ENCODE results near the gene CRACR2A. TPM values are rescaled to one million over a fixed set of nuclear protein-coding genes. Genes with fewer than 3 reads are reported as not detected.

The CRACR2A gene
- total RNA-seq, 1 donor from 2014 or later = 3.0 TPM

DNA sequence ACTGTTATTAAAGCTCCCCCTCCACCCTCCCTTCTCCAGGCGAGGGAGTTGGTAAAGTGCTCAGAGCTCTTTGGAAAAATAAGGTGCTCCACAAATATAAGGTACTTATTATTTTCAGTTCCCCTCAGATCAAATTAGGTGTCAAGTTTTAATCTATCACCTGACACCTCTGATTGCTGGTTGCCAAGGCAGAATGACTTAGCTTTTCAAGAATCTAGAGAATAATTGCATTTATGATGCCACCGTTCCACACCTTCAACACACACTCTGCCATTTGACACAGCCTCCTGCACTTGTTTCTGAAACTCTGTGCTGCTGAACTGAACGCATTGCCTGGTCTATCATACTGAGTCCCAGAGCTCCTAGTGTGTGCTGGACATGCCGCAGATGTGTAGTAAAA is 128.6 kb downstream of the CRACR2A start:
- H3K27me3 Mint-ChIP-seq = peaks cover 32% of the 10 kb centered on the region
- no peak overlapping the region for H3K27ac Mint-ChIP-seq
- H3K4me1 Mint-ChIP-seq (ENCODE audit: low read depth) = peaks cover 4% of the 10 kb centered on the region
- no peak for DNase-seq (ENCODE audit: low spot score, unreplicated experiment)
- peaks cover 2% of the 10 kb centered on the region for H3K36me3 Mint-ChIP-seq (ENCODE audit: insufficient read depth)
- no peak overlapping the region for H3K4me3 Mint-ChIP-seq (ENCODE audit: low read depth)
- H3K9me3 Mint-ChIP-seq (ENCODE audit: low read depth) = no peaks in the 10 kb centered on the region
- TF ChIP-seq, protein P1, sequence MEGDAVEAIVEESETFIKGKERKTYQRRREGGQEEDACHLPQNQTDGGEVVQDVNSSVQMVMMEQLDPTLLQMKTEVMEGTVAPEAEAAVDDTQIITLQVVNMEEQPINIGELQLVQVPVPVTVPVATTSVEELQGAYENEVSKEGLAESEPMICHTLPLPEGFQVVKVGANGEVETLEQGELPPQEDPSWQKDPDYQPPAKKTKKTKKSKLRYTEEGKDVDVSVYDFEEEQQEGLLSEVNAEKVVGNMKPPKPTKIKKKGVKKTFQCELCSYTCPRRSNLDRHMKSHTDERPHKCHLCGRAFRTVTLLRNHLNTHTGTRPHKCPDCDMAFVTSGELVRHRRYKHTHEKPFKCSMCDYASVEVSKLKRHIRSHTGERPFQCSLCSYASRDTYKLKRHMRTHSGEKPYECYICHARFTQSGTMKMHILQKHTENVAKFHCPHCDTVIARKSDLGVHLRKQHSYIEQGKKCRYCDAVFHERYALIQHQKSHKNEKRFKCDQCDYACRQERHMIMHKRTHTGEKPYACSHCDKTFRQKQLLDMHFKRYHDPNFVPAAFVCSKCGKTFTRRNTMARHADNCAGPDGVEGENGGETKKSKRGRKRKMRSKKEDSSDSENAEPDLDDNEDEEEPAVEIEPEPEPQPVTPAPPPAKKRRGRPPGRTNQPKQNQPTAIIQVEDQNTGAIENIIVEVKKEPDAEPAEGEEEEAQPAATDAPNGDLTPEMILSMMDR (IDR thresholded peaks at IDR 0.05; ENCODE audit: unreplicated experiment) = no peak

DNA sequence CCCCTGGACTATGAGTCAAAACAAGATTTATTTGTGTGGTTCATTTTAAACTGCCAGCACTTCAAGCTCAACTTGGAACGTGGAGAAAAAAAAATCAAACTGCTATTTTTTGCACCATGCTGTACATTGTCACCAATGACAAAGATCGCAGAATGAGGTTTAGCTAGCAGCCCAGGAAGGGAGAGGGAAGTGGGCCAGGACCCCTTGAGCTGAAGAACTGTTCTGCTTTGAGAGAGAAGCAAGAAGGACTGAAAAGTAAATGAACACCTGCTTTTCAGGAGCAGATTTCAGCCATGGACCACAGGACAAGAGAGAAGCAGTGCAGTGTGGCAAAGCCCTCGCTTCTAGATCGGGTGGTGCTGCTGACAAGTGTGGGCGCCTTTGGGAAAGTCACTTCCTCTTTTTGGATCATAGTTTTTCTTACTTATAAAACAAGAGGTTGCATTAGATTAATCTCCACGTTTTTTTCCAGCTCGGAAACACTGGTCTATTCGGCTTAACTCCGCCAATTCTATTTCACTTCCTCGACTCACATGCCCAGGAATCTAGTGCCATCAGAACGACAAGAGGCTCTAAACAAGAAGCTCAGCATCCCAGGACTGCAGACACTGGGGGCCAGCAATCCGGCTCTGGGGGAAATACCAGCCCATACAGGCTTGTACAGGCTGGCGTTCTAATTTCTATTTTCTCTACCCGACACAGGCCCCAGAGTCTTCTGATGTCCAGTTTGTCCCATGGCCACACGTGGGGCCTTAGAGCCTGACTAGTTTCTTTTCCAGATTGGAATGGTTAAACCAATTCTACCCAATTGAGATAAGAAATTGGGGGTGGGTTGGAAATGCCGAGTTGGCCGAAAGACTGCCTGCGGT is 129.9 kb downstream of the CRACR2A start:
- no peaks in the 10 kb centered on the region for H3K9me3 Mint-ChIP-seq (ENCODE audit: low read depth)
- no peak overlapping the region for H3K4me3 Mint-ChIP-seq (ENCODE audit: low read depth)
- DNase-seq (ENCODE audit: low spot score, unreplicated experiment) = no peak

DNA sequence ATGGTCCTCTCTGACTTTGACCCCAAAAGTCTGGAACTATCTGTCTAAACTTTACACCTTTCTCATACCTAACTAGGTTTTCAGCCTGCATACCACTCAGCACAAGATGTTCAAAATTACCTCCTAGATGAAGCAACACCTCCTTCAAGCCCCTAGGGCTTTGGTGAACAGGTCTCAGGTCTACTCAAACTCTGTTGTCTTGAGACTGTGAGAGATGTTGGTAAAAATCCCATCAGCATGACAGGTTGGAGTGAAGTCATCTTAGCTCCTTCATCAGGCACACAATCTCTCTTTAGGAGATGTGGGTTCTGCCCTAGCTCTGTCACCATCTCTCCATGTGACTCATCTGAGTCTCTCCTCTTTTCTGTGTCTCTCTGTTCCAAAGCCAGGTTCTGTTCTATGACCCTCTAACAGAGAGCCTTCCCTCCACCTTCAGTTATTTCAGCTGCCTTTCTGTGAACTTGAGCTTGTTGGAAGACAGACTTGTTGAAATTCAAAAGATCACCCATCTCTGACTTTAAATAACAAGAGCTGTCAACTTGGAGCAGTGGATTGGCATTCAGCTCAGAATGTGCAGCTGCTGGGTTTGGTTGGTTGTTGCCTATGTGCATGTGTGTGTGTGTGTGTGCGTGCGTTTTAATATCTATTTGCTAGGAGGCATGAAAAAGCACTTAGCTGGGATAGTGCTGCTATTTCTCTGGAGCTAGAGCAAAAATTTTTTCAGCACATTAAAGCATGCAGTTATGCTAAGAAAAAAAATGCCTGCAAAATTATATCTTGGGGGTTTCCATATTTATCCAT is 130.7 kb downstream of the CRACR2A start:
- no peak for DNase-seq (ENCODE audit: low spot score, unreplicated experiment)
- Mint-ChIP-seq H3K27me3 (peaks cover 19% of the 10 kb centered on the region), H3K36me3 (ENCODE audit: insufficient read depth) (peaks cover 2% of the 10 kb centered on the region), H3K9me3 (ENCODE audit: low read depth) (no peaks in the 10 kb centered on the region), H3K4me3 (ENCODE audit: low read depth) (no peak overlapping the region), H3K4me1 (ENCODE audit: low read depth) (no peaks in the 10 kb centered on the region), H3K27ac (no peak overlapping the region)
- TF ChIP-seq, protein P1 (IDR thresholded peaks at IDR 0.05; ENCODE audit: unreplicated experiment) = no peak

More for the DNA sequence above, 129.9 kb downstream of the CRACR2A start:
- Mint-ChIP-seq H3K27me3 (peaks cover 23% of the 10 kb centered on the region), H3K4me1 (ENCODE audit: low read depth) (no peaks in the 10 kb centered on the region), H3K36me3 (ENCODE audit: insufficient read depth) (peaks cover 2% of the 10 kb centered on the region), H3K27ac (no peak overlapping the region)
- TF ChIP-seq, protein P1 (IDR thresholded peaks at IDR 0.05; ENCODE audit: unreplicated experiment) = no peak

DNA sequence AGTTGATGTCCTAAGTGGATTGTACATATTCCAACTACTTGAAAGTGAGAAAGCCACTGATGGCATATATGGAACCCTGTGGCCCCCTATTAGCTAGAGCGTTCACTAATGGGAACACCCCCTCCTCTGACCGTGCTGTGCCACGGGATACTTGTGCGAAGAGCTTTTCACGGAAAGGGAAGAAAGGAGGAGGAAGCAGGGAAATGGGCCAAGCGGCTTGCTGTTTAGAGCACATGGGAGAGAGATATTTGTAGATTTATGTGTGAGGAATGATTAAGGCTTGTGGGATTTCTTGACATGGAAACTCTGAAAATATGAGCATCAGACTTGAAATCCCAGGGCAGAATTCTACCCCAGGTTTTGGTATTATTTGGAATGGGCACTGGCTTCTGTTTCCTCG is 132.1 kb downstream of the CRACR2A start:
- Mint-ChIP-seq H3K27me3 (peaks cover 16% of the 10 kb centered on the region), H3K27ac (no peak overlapping the region), H3K9me3 (ENCODE audit: low read depth) (no peaks in the 10 kb centered on the region), H3K36me3 (ENCODE audit: insufficient read depth) (peaks cover 2% of the 10 kb centered on the region), H3K4me1 (ENCODE audit: low read depth) (no peaks in the 10 kb centered on the region), H3K4me3 (ENCODE audit: low read depth) (no peak overlapping the region)
- no peak for DNase-seq (ENCODE audit: low spot score, unreplicated experiment)
- TF ChIP-seq, protein P1 (IDR thresholded peaks at IDR 0.05; ENCODE audit: unreplicated experiment) = no peak

DNA sequence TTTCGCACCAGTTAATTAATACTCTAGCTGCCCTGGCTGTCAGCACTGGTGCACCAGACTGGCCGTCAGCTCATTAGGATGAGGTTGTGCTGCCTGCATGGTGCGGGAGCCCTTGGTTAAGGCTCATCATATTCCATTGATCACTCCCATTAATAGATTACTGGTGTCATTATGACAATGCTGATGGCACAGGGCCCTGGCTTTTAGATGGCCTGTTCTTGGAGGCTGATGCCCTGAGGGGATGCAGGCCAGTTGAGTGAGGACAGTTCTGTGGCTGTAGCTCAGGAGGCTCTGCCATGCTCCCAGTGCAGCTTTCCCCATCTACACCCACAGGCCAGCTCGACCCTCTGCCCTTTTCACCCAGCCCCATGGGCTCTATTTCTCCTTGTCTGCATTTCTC is 135.3 kb downstream of the CRACR2A start:
- Mint-ChIP-seq H3K36me3 (ENCODE audit: insufficient read depth) (no peaks in the 10 kb centered on the region), H3K27me3 (peaks cover 7% of the 10 kb centered on the region), H3K9me3 (ENCODE audit: low read depth) (no peaks in the 10 kb centered on the region), H3K27ac (no peak overlapping the region), H3K4me3 (ENCODE audit: low read depth) (no peak overlapping the region), H3K4me1 (ENCODE audit: low read depth) (no peaks in the 10 kb centered on the region)
- TF ChIP-seq, protein P1 (IDR thresholded peaks at IDR 0.05; ENCODE audit: unreplicated experiment) = no peak
- DNase-seq (ENCODE audit: low spot score, unreplicated experiment) = no peak

All from progenitor cell of endocrine pancreas (in vitro differentiated cells).